CD14-positive monocyte (primary cell): ENCODE results near the gene SPAG9. TPM values are rescaled to one million over a fixed set of nuclear protein-coding genes. Genes with fewer than 3 reads are reported as not detected.

ENCODE experiments used
- DNase-seq, 3 donors: peaks; one replicate each; pipeline ENCODE4 v3.0.0-alpha.2; 2011 to 2022
- H2AFZ ChIP-seq: 2 replicates; pipeline ENCODE4 v1.6.0; 2012; ENCODE audit warnings: mild to moderate bottlenecking, low read depth, low read length, inconsistent platforms; ENCODE audit not compliant: insufficient read depth, poor library complexity, severe bottlenecking
- H3K27ac ChIP-seq, 2 donors: 1 replicate in 1 of 2; 2 replicates in 1 of 2; pipeline ENCODE4 v1.5.1; 2012 to 2013; ENCODE audit warnings: low read length in 2 of 2, control low read depth in 1 of 2, inconsistent platforms in 1 of 2, low read depth in 1 of 2, mild to moderate bottlenecking in 1 of 2
- H3K27me3 ChIP-seq, 2 donors: one replicate each; pipeline versions ENCODE4 v1.6.0 to v1.6.1; 2011 to 2013; ENCODE audit warnings: low read length in 2 of 2; ENCODE audit not compliant: control insufficient read depth in 2 of 2, insufficient read depth in 2 of 2
- H3K36me3 ChIP-seq, 2 donors: replicated peaks in 1 of 2; 1 replicate in 1 of 2; 2 replicates in 1 of 2; pipeline versions ENCODE4 v1.5.1 to v1.6.1; 2012 to 2013; ENCODE audit warnings: low read length in 2 of 2, control low read depth in 1 of 2, inconsistent platforms in 1 of 2, mild to moderate bottlenecking in 1 of 2; ENCODE audit not compliant: insufficient read depth in 2 of 2, control insufficient read depth in 1 of 2
- H3K4me1 ChIP-seq, 2 donors: 1 replicate in 1 of 2; 2 replicates in 1 of 2; pipeline versions ENCODE4 v1.5.1 to v1.6.1; 2012 to 2013; ENCODE audit warnings: low read length in 2 of 2, control low read depth in 1 of 2, inconsistent platforms in 1 of 2, mild to moderate bottlenecking in 1 of 2, moderate library complexity in 1 of 2; ENCODE audit not compliant: insufficient read depth in 2 of 2, control insufficient read depth in 1 of 2
- H3K4me2 ChIP-seq: replicated peaks from 2 replicates; pipeline ENCODE3; 2012; ENCODE audit warnings: low read length, moderate library complexity, mild to moderate bottlenecking; ENCODE audit not compliant: poor library complexity, severe bottlenecking; ENCODE audit errors: extremely low read depth
- H3K4me3 ChIP-seq, 3 experiments: fragments of 200-600 bp in 1 of 3; sonication (generic) in 1 of 3; replicated peaks in 1 of 3; 1 replicate in 2 of 3; 2 replicates in 1 of 3; pipeline ENCODE4 v1.5.1; 2011 to 2013; ENCODE audit warnings: low read length in 3 of 3, mild to moderate bottlenecking in 3 of 3, control low read depth in 2 of 3, low read depth in 2 of 3, inconsistent platforms in 1 of 3, moderate library complexity in 1 of 3
- H3K79me2 ChIP-seq: 2 replicates; pipeline ENCODE4 v1.6.0; 2012; ENCODE audit warnings: mild to moderate bottlenecking, control low read depth, inconsistent platforms, low read length, moderate library complexity; ENCODE audit not compliant: insufficient read depth
- H3K9ac ChIP-seq: 2 replicates; pipeline ENCODE4 v1.6.0; 2017; ENCODE audit warnings: low read length, mild to moderate bottlenecking; ENCODE audit not compliant: insufficient read depth, poor library complexity, severe bottlenecking
- H3K9me3 ChIP-seq, 2 donors: replicated peaks in 1 of 2; 1 replicate in 1 of 2; 2 replicates in 1 of 2; pipeline versions ENCODE4 v1.5.1 to v1.6.1; 2012 to 2013; ENCODE audit warnings: low read length in 2 of 2, control low read depth in 1 of 2; ENCODE audit not compliant: control insufficient read depth in 1 of 2, insufficient read depth in 1 of 2
- H4K20me1 ChIP-seq: 2 replicates; pipeline ENCODE4 v1.6.0; 2012; ENCODE audit warnings: mild to moderate bottlenecking, low read length, control low read depth, moderate library complexity; ENCODE audit not compliant: insufficient read depth
- H3K27ac Mint-ChIP-seq, 7 donors: one replicate each; pipeline ENCODE4 v1.8.0; 2020; ENCODE audit warnings: mild to moderate bottlenecking in 7 of 7, mixed read lengths in 7 of 7, moderate library complexity in 6 of 7, inconsistent platforms in 2 of 7
- H3K27me3 Mint-ChIP-seq, 3 donors: one replicate each; pipeline ENCODE4 v1.8.0; 2021 to 2022; ENCODE audit warnings: low read depth in 3 of 3, mild to moderate bottlenecking in 3 of 3, mixed read lengths in 3 of 3, moderate library complexity in 3 of 3, inconsistent platforms in 1 of 3
- H3K36me3 Mint-ChIP-seq, 2 donors: one replicate each; pipeline ENCODE4 v1.8.0; 2020; ENCODE audit warnings: mixed read lengths in 2 of 2, inconsistent platforms in 1 of 2, mild to moderate bottlenecking in 1 of 2
- H3K4me1 Mint-ChIP-seq: one replicate; pipeline ENCODE4 v1.8.0; 2020; ENCODE audit warnings: mild to moderate bottlenecking, mixed read lengths
- H3K4me3 Mint-ChIP-seq, 2 donors: one replicate each; pipeline ENCODE4 v1.8.0; 2020; ENCODE audit warnings: mild to moderate bottlenecking in 2 of 2, mixed read lengths in 2 of 2, moderate library complexity in 1 of 2
- H3K9me3 Mint-ChIP-seq, 7 donors: one replicate each; pipeline ENCODE4 v1.8.0; 2020 to 2022; ENCODE audit warnings: mixed read lengths in 7 of 7, mild to moderate bottlenecking in 6 of 7, moderate library complexity in 6 of 7, inconsistent platforms in 2 of 7
- CTCF ChIP-seq: fragments of 200-600 bp; IDR thresholded peaks from one replicate; pipeline ENCODE4 v1.8.0; 2022; ENCODE audit warnings: antibody characterized with exemption, mild to moderate bottlenecking
- WGBS: methylation state at CpG from one replicate; pipeline ENCODE4 v1.1.5; 2013; ENCODE audit warnings: missing lambda C conversion rate; ENCODE audit not compliant: insufficient coverage; 5-methylcytosine and 5-hydroxymethylcytosine counted together
- intact Hi-C, 2 donors: fragments of 100-400 bp; cut with micrococcal nuclease; formaldehyde crosslinking; loops; one replicate each; pipeline versions ENCODE4 v1.15.0 to v1.15.1; 2023
- polyA plus RNA-seq, 3 donors: library from polyadenylated mRNA; depleted of rRNA in 1 of 3; unstranded in 2 of 3; stranded (reverse) in 1 of 3; fragments of 300-500 nt in 2 of 3; fragments of >200 nt in 1 of 3; fragmentation: Illumina TruSeq in 2 of 3; gene quantifications; 1 replicate in 2 of 3; 2 replicates in 1 of 3; pipeline ENCODE4 v1.2.3, GENCODE V29; 2012 to 2021

SPAG9 gene
- polyA plus RNA-seq, 3 donors, result 4.9 to 33.1 (median 8.5) TPM

- Histone ChIP-seq H3K27ac (peak overlapping the region in 1 of 2 donors; percentile 68), H3K27me3 (no peaks in the 10 kb centered on the region), H3K36me3 (peaks cover 0 to 25% of the 10 kb centered on the region in 2 donors), H3K79me2 (no peaks in the 10 kb centered on the region), H3K4me2 (peak overlapping the region; percentile 63), H3K4me3 (peak overlapping the region in 2 of 3 experiments; percentile 27 to 56), H3K9ac (no peak overlapping the region), H3K9me3 (no peaks in the 10 kb centered on the region), H3K4me1 (peaks cover 3 to 17% of the 10 kb centered on the region in 2 donors), H2AFZ (no peak overlapping the region), H4K20me1 (no peaks in the 10 kb centered on the region)
- TF ChIP-seq CTCF, result no peak
- peaks cover 20% of the 10 kb centered on the region for H3K4me1 Mint-ChIP-seq
- intact Hi-C loops, result no loop called here
- H3K36me3 Mint-ChIP-seq, result peaks cover 16 to 25% of the 10 kb centered on the region in 2 donors
- H3K9me3 Mint-ChIP-seq, result no peaks in the 10 kb centered on the region
- H3K4me3 Mint-ChIP-seq, result peak overlapping the region in 1 of 2 donors; percentile 77
- no peaks in the 10 kb centered on the region for H3K27me3 Mint-ChIP-seq
- peak overlapping the region; percentile 78 to 88 (median 85) for H3K27ac Mint-ChIP-seq
- no CpG with 5 or more reads among the region's 1 CpG for WGBS
- peak; percentile 12 to 28 (median 27) for DNase-seq
These were observed 91.5 kb downstream of the SPAG9 start for GRCh38 chr17:51029142-51029541.

GRCh38 chr17:51028176-51028863 is 92.3 kb downstream of the SPAG9 start:
- peaks cover 0 to 22% of the 10 kb centered on the region in 2 donors for H3K36me3 ChIP-seq
- H3K4me2 ChIP-seq, result no peak overlapping the region
- peak overlapping the region in 1 of 2 donors; percentile 68 for H3K27ac ChIP-seq
- no peak for TF ChIP-seq CTCF
- H4K20me1 ChIP-seq, result no peaks in the 10 kb centered on the region
- H3K9ac ChIP-seq, result no peak overlapping the region
- Mint-ChIP-seq H3K27me3 (no peaks in the 10 kb centered on the region), H3K4me3 (no peak overlapping the region), H3K27ac (no peak overlapping the region), H3K36me3 (peaks cover 17 to 23% of the 10 kb centered on the region in 2 donors), H3K9me3 (no peaks in the 10 kb centered on the region), H3K4me1 (peaks cover 20% of the 10 kb centered on the region)
- H3K9me3 ChIP-seq, result no peaks in the 10 kb centered on the region
- H2AFZ ChIP-seq, result no peak overlapping the region
- no peak overlapping the region for H3K4me3 ChIP-seq
- intact Hi-C loops, result no loop called here
- no peaks in the 10 kb centered on the region for H3K27me3 ChIP-seq
- WGBS, result no CpG with 5 or more reads among the region's 1 CpG
- no peak for DNase-seq
- H3K79me2 ChIP-seq, result no peaks in the 10 kb centered on the region
- H3K4me1 ChIP-seq, result peaks cover 3 to 17% of the 10 kb centered on the region in 2 donors
